Posterior cingulate gyrus (tissue), 11 donors: ENCODE data around the gene THSD7A.
A peak's percentile ranks its signal among the peaks of the same experiment; 100 is the strongest.

ENCODE experiments used
- DNase-seq, 10 donors: peaks; one replicate each; pipeline versions ENCODE4 v3.0.0 to v3.0.0-alpha.2; 2020 to 2021; ENCODE audit warnings: mixed read lengths in 3 of 10
- intact Hi-C: fragments of 100-400 bp; cut with DNase I; formaldehyde crosslinking; loops from one replicate; pipeline ENCODE4 v1.15.1; 2023

The THSD7A gene, protein sequence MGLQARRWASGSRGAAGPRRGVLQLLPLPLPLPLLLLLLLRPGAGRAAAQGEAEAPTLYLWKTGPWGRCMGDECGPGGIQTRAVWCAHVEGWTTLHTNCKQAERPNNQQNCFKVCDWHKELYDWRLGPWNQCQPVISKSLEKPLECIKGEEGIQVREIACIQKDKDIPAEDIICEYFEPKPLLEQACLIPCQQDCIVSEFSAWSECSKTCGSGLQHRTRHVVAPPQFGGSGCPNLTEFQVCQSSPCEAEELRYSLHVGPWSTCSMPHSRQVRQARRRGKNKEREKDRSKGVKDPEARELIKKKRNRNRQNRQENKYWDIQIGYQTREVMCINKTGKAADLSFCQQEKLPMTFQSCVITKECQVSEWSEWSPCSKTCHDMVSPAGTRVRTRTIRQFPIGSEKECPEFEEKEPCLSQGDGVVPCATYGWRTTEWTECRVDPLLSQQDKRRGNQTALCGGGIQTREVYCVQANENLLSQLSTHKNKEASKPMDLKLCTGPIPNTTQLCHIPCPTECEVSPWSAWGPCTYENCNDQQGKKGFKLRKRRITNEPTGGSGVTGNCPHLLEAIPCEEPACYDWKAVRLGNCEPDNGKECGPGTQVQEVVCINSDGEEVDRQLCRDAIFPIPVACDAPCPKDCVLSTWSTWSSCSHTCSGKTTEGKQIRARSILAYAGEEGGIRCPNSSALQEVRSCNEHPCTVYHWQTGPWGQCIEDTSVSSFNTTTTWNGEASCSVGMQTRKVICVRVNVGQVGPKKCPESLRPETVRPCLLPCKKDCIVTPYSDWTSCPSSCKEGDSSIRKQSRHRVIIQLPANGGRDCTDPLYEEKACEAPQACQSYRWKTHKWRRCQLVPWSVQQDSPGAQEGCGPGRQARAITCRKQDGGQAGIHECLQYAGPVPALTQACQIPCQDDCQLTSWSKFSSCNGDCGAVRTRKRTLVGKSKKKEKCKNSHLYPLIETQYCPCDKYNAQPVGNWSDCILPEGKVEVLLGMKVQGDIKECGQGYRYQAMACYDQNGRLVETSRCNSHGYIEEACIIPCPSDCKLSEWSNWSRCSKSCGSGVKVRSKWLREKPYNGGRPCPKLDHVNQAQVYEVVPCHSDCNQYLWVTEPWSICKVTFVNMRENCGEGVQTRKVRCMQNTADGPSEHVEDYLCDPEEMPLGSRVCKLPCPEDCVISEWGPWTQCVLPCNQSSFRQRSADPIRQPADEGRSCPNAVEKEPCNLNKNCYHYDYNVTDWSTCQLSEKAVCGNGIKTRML (N-terminal part only)

GRCh38 chr7:11831736-11832495, at the start of gene THSD7A:
Gene THSD7A, minus strand, starts transcription at chr7:11832198. Its CDS starts 252 bp downstream, at chr7:11831946.
- peak; percentile 21 to 92 (median 40) for DNase-seq
- intact Hi-C loops: loop anchor here (10.0 kb wide), 2 partner anchors 397 to 663 kb away; no protein-coding TSS in a partner anchor

- DNase-seq: no peak
- intact Hi-C loops: no loop called here
Observed at GRCh38 chr7:11881680-11882079, 49.7 kb upstream of the THSD7A start.

- intact Hi-C loops: no loop called here
- no peak for DNase-seq
Observed at GRCh38 chr7:11875635-11876034, 43.6 kb upstream of the THSD7A start.

GRCh38 chr7:11865671-11866070, 33.7 kb upstream of the THSD7A start:
- intact Hi-C loops: no loop called here
- DNase-seq: peak in 1 of 10 donors; percentile 57

DNA sequence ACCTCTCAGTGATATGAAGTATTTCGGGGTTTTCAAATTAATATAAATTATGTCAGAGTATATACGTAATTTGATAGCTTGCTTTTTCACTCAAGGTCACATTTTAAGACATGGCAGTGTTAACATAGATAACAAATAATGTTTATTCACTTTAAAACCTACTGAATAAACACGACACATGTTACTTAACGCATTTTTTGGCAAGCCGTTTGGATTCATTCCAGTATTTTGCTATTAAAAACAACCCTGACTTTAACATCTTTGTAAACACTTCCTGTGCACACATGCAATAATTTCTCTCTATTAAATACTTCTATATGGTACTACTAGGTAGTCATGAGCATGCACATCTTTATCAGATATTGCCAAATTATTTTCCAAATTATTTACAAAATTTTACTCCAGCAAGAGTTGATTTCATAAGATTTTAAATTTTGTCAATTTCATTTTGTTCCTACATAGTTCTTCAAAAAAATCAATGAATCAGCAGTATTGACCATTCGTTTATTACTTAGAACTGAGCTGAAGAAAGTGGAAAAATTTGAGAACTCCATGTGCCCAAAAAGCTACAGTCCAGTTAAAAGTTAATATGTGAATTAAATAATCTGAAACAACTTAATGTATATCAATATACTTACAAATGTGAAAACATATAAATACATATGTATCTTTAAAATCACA, 26.8 kb upstream of the THSD7A start:
- intact Hi-C loops: no loop called here

GRCh38 chr7:11858026-11858425, 26.0 kb upstream of the THSD7A start:
- DNase-seq: no peak
- intact Hi-C loops: no loop called here

More for the DNA sequence above, 26.8 kb upstream of the THSD7A start:
- no peak for DNase-seq

DNA sequence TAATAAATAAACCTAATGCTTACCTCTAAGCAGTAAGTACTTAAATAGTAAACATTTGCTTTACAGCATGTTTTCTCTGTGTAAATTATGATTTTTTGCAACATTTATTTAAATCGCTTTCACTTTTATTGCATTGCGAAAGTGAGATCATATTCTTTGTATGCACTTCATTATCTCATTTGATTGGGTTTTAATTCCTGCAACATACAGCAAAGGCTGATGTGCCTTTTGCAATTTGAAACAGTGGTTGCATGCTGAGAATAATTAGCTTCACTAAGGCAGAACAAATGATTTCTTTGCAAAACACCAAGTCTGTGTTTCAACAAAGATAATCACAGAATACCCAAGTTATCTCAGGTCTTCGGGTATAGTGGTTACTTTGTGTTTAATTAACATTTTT, 16.3 kb upstream of the THSD7A start:
- DNase-seq: no peak
- intact Hi-C loops: no loop called here

- intact Hi-C loops: no loop called here
- no peak for DNase-seq
Observed at GRCh38 chr7:11847336-11847735, 15.3 kb upstream of the THSD7A start.

- no peak for DNase-seq
- intact Hi-C loops: no loop called here
Observed at GRCh38 chr7:11846361-11846955, 14.5 kb upstream of the THSD7A start.

- no peak for DNase-seq
- intact Hi-C loops: no loop called here
Observed at GRCh38 chr7:11843113-11843765, 11.2 kb upstream of the THSD7A start.

- intact Hi-C loops: no loop called here
- peak in 1 of 10 donors; percentile 59 for DNase-seq
Observed at GRCh38 chr7:11841657-11842056, 9.7 kb upstream of the THSD7A start.

DNA sequence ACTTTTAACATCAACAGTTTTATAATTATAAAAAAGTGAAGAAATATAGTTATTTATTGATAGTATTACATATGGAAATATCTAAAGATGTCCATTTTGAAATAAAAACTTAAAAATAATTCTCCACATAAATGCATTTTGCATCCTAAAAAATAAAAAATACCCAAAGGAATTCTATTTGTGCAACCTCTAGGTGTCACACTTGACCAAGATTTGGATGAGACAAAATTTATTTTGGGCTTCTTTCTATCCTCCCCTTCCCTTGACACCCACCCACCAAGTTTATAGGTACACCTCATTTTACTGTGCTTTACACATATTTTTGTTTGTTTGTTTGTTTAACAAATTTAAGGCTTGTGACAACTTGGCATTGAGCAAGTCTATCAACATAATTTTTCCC, 3.3 kb upstream of the THSD7A start:
- intact Hi-C loops: loop anchor here (5.0 to 10.0 kb wide), 3 partner anchors 400 to 660 kb away; no protein-coding TSS in a partner anchor
- no peak for DNase-seq

- DNase-seq: no peak
- intact Hi-C loops: loop anchor here (10.0 kb wide), 2 partner anchors 399 to 661 kb away; no protein-coding TSS in a partner anchor
Observed at GRCh38 chr7:11833431-11833830, 1.4 kb upstream of the THSD7A start.

- intact Hi-C loops: loop anchor here (10.0 kb wide), 2 partner anchors 396 to 664 kb away; no protein-coding TSS in a partner anchor
Observed at GRCh38 chr7:11831156-11831735, 752 bp downstream of the THSD7A start.

GRCh38 chr7:11830582-11831155, 1.3 kb downstream of the THSD7A start:
- DNase-seq: no peak
- intact Hi-C loops: loop anchor here (10.0 kb wide), 2 partner anchors 396 to 664 kb away; no protein-coding TSS in a partner anchor

More at GRCh38 chr7:11831156-11831735, 752 bp downstream of the THSD7A start:
- no peak for DNase-seq

DNA sequence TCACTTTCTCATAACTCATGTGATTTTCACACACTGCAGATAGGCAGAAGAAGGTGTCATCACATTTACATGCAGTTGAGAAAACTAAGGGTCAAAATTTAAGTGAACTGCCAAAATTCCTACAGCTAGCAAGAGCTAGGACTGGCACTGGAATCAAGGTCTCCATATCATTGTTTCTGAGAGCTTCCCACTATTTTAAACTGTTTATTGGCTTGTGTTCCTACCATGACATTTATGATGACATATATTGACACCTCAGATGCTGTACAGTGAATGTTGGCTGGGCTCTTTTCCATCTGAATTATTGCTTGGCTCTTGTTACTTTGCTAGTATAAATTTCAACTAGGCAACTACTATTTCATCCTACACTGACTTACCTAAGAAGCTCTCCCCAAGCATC, 2.0 kb downstream of the THSD7A start:
- intact Hi-C loops: loop anchor here (10.0 kb wide), 2 partner anchors 395 to 665 kb away; no protein-coding TSS in a partner anchor
- DNase-seq: no peak

DNA sequence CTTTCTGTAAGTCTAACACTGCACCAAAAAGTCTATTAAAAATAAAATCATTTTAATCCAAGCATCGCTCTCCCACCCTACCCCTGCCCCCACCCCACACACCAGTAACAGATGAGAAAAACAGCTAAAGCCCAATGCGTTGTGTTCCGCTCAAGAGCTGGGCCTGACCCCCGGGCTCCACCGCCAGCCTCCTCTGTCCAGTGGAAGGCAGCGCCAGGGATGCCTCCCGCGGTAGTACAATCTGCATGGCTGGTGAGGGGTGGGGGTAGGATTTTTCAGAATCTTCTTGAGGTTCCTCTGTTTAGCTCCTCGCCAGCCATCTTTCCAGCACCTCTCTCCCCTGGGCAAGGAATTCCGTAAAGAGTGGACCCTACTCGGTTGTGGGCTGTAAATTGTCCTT, 12.1 kb downstream of the THSD7A start:
- intact Hi-C loops: no loop called here
- DNase-seq: peak in 2 of 10 donors; percentile 45 to 61
